Skeletal muscle tissue (tissue), 2 donors: ENCODE data around the gene RNF112. TPM values are rescaled to one million over a fixed set of nuclear protein-coding genes. Genes with fewer than 3 reads are reported as not detected.

Experiments
- small RNA-seq: library from RNA; depleted of rRNA; stranded (forward); fragments of <200 nt; gene quantifications from one replicate; pipeline ENCODE3, GENCODE V24; 2014
- total RNA-seq: library from RNA; depleted of rRNA; stranded (reverse); fragments of >200 nt; gene quantifications from one replicate; pipeline ENCODE4 v1.2.3, GENCODE V29; 2014

The RNF112 gene
- total RNA-seq, 1 donor from 2014 or later, result 2.1 TPM

Small RNA genes within 50 kb of the gene (small RNA-seq; reads per million reads assigned to genes)
- gene RF00537, result not detected

Other genes starting within 250 kb of the RNF112 start
- gene EPN2, start 173.9 kb upstream of the RNF112 start, total RNA-seq, result 18.3 TPM
- 3.1 TPM for gene B9D1, start 48.5 kb upstream of the RNF112 start, total RNA-seq
- 7.8 TPM for gene MAPK7, start 32.7 kb upstream of the RNF112 start, total RNA-seq
- 29.2 TPM for gene MFAP4, start 24.0 kb upstream of the RNF112 start, total RNA-seq
- gene SLC47A1, start 122.6 kb downstream of the RNF112 start, total RNA-seq, result 0.52 TPM
- 63.7 TPM for gene ALDH3A2, start 237.5 kb downstream of the RNF112 start, total RNA-seq